RWPE2 (cell line): ENCODE results near the gene FAM124A.

ENCODE experiments used
- ATAC-seq: fragments of 200-7000 bp; cut with Tn5 transposase; 3 replicates; pipeline ENCODE4 v1.9.1; 2021; ENCODE audit warnings: low read depth
- DNase-seq: peaks from one replicate; pipeline ENCODE4 v3.0.0-alpha.2; 2020; ENCODE audit warnings: low spot score
- H3K27ac ChIP-seq: fragments of 450-650 bp; 2 replicates; pipeline ENCODE4 v1.5.1; 2017; ENCODE audit warnings: mild to moderate bottlenecking; ENCODE audit not compliant: poor library complexity, severe bottlenecking
- H3K27me3 ChIP-seq: fragments of 250-450 bp; sonication (Bioruptor Pico); 2 replicates; pipeline ENCODE4 v1.5.1; 2021; ENCODE audit warnings: mild to moderate bottlenecking, moderate library complexity; ENCODE audit not compliant: insufficient read depth, poor library complexity, severe bottlenecking
- H3K36me3 ChIP-seq: fragments of 250-450 bp; sonication (Bioruptor Pico); 2 replicates; pipeline ENCODE4 v1.5.1; 2020; ENCODE audit warnings: low read depth, mild to moderate bottlenecking, moderate library complexity
- H3K4me1 ChIP-seq: fragments of 250-450 bp; sonication (Bioruptor Pico); 2 replicates; pipeline ENCODE4 v1.5.1; 2021; ENCODE audit warnings: mild to moderate bottlenecking, moderate library complexity; ENCODE audit not compliant: insufficient read depth, poor library complexity, severe bottlenecking
- H3K4me3 ChIP-seq: fragments of 250-450 bp; sonication (Bioruptor Pico); 2 replicates; pipeline ENCODE4 v1.5.1; 2021; ENCODE audit warnings: mild to moderate bottlenecking, moderate library complexity; ENCODE audit not compliant: severe bottlenecking
- H3K9me3 ChIP-seq: fragments of 250-450 bp; sonication (Bioruptor Pico); 2 replicates; pipeline ENCODE4 v1.5.1; 2021; ENCODE audit warnings: mild to moderate bottlenecking, moderate library complexity; ENCODE audit not compliant: severe bottlenecking
- CTCF ChIP-seq: fragments of 450-650 bp; IDR thresholded peaks from one replicate; pipeline ENCODE4 v1.5.1; 2017; ENCODE audit warnings: mild to moderate bottlenecking, moderate library complexity; ENCODE audit not compliant: poor library complexity, severe bottlenecking

FAM124A gene

DNA sequence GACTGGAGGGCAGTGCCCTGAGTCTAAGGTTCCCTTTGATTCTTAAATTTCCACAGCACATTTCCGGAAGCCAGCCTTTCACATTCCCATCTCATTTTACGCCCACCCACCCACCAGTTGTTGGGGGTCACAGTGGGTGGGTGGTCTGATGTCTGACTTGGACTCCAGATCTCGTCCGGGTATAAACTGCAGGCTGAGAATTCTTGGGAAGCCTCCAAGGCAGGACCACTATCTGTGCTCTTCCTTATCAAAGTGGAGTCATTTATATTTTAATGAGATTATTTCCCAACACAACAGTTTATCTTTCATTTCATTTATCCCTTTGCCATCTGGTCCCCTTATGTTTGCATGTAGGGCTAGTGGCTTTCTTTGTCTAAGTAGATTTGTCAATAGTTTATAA is 3.6 kb upstream of the FAM124A start:
- no peak overlapping the region for H3K4me3 ChIP-seq
- H3K36me3 ChIP-seq: no peaks in the 10 kb centered on the region
- H3K9me3 ChIP-seq: no peaks in the 10 kb centered on the region
- DNase-seq: no peak
- no peak for TF ChIP-seq CTCF
- no peaks in the 10 kb centered on the region for H3K4me1 ChIP-seq
- no peak for ATAC-seq
- H3K27ac ChIP-seq: no peak overlapping the region
- H3K27me3 ChIP-seq: peaks cover 11% of the 10 kb centered on the region

DNA sequence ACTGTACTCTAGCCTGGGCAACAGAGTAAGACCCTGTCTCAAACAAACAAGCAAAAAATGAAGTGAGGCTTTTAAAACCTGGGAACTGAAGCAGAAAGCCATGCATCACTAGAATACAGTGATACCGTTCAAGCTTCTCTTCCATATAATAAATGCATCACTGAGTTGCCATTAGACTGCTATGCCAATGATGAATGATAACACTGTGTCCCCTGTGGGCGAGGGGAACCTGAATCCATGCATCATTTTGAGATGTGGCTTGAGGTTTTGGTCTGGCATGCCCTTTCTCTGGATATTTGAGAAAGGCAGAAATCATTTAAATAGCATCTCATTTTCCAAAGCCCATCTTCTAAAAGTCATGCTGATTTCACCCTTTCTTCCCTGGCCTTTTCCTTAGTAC is 1.5 kb upstream of the FAM124A start:
- no peaks in the 10 kb centered on the region for H3K36me3 ChIP-seq
- H3K9me3 ChIP-seq: no peaks in the 10 kb centered on the region
- peaks cover 5% of the 10 kb centered on the region for H3K27me3 ChIP-seq
- no peak overlapping the region for H3K4me3 ChIP-seq
- no peak overlapping the region for H3K27ac ChIP-seq
- DNase-seq (no peak), ATAC-seq (no peak)
- no peaks in the 10 kb centered on the region for H3K4me1 ChIP-seq
- TF ChIP-seq CTCF: no peak

- ATAC-seq (no peak), DNase-seq (no peak)
- TF ChIP-seq CTCF: no peak
- peaks cover 5% of the 10 kb centered on the region for H3K27me3 ChIP-seq
- no peaks in the 10 kb centered on the region for H3K4me1 ChIP-seq
- no peaks in the 10 kb centered on the region for H3K36me3 ChIP-seq
- H3K9me3 ChIP-seq: no peaks in the 10 kb centered on the region
- H3K27ac ChIP-seq: no peak overlapping the region
- H3K4me3 ChIP-seq: no peak overlapping the region
Observed at GRCh38 chr13:51221108-51221507, 1.1 kb upstream of the FAM124A start.

GRCh38 chr13:51221674-51222036 is 543 bp upstream of the FAM124A start:
- no peak for TF ChIP-seq CTCF
- DNase-seq: no peak
- Histone ChIP-seq H3K4me3 (peak overlapping the region; percentile 50), H3K4me1 (no peaks in the 10 kb centered on the region), H3K9me3 (no peaks in the 10 kb centered on the region), H3K27ac (no peak overlapping the region), H3K36me3 (no peaks in the 10 kb centered on the region), H3K27me3 (peaks cover 9% of the 10 kb centered on the region)
- ATAC-seq: no peak

DNA sequence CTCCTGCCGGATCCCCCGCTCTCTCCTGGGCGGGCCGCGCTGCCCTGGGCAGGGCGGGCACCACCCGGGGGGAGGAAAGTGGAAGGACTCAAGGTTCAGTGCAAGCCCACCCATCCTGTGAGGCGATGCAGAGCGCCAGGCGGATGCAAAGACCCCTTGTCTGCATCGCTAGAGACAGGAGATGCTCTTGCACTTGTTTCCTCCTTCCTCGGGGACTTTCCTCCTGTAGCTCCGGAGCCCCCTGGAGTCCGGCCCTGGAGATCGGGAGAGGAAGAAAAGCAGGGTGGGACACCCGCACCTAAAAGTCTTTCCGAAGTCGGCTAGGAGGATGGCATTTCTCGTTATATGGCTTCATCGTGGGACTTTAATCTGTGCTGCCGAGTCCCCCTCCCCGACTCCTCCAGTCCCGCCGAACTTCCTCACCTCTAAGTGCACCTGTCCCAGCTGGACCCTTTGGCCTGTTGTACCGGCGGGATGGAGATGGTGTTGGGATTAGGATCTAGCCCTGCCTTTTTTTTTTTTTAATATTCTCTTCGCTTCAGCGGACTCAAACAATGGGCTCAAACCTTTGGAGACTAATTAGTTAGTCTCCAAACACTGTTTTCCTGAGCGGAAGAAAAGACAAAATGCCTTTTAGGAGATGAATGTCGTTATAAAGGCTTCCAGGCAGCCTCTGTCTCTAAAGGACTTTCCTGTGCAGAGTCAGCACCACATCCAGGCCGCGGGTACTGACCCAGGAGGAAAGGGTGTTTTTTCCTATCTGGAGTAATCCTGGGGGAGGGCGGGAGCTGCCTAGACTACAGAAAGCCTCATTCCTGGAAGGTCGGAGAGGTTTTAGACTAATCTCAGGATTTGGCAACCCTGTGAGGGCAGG is 725 bp downstream of the FAM124A start:
- DNase-seq: no peak
- H3K27ac ChIP-seq: no peak overlapping the region
- no peaks in the 10 kb centered on the region for H3K36me3 ChIP-seq

More for the DNA sequence above, 725 bp downstream of the FAM124A start:
- ATAC-seq: no peak
- H3K4me3 ChIP-seq: peak overlapping the region; percentile 50
- peaks cover 15% of the 10 kb centered on the region for H3K27me3 ChIP-seq
- no peaks in the 10 kb centered on the region for H3K4me1 ChIP-seq
- H3K9me3 ChIP-seq: no peaks in the 10 kb centered on the region
- peak; percentile 24 for TF ChIP-seq CTCF
